Spleen (tissue), 7 donors: ENCODE results near the gene ANKRD29.

Experiments used
- CTCF ChIP-seq, 11 experiments: fragments of 200-600 bp in 7 of 11; fragments of 450-650 bp in 4 of 11; sonication (generic) in 4 of 11; IDR thresholded peaks in 8 of 11; conservative IDR thresholded peaks in 3 of 11; 1 replicate in 7 of 11; 2 replicates in 4 of 11; pipeline versions ENCODE4 v1.4.0 to v1.8.0; 2016 to 2021; ENCODE audit warnings: antibody characterized with exemption in 11 of 11, inconsistent platforms in 4 of 11, mild to moderate bottlenecking in 1 of 11
- POLR2A ChIP-seq, 3 donors: fragments of 450-650 bp; IDR thresholded peaks; one replicate each; pipeline ENCODE4 v1.5.1; 2017; ENCODE audit warnings: antibody characterized with exemption in 3 of 3, mild to moderate bottlenecking in 1 of 3
- POLR2AphosphoS5 ChIP-seq, 3 donors: sonication (generic); formaldehyde crosslinking; IDR thresholded peaks; one replicate each; pipeline ENCODE4 v1.5.1; 2017; ENCODE audit warnings: antibody characterized with exemption in 3 of 3
- donor health status: DM: no; HTN: no; CAD: no; lungs with moderate emphysema.
- donor health status: DM: no; HTN: no; CAD: no.
- donor health status: DM: no; HTN: no; CAD: no.

- no peak for TF ChIP-seq POLR2A (IDR thresholded peaks at IDR 0.05)
- no peak for TF ChIP-seq CTCF (IDR thresholded peaks at IDR 0.05 in 8 of 11, conservative IDR thresholded peaks at IDR 0.05 in 3 of 11)
- TF ChIP-seq POLR2AphosphoS5 (IDR thresholded peaks at IDR 0.05) = no peak
These were observed 95.0 kb downstream of the ANKRD29 start for GRCh38 chr18:23567671-23568070.
